Measurements from ENCODE around the gene LCE3D.
"Not testable (repeated sequence)": the region's sequence is repeated elsewhere in the genome, so short reads cannot be mapped to it uniquely, and the experiment has no call there.

LCE3D gene

GRCh38 chr1:152580433-152580832, at the start of gene LCE3D:
LCE3D (minus strand) TSS chr1:152580516; CDS start chr1:152579936, 580 bp downstream.
- no peak for DNase-seq

GRCh38 chr1:152626744-152627143, 46.4 kb upstream of the LCE3D start:
- no peak for DNase-seq

GRCh38 chr1:152623203-152623844, 43.0 kb upstream of the LCE3D start:
- no peak for DNase-seq

GRCh38 chr1:152622803-152623202, 42.5 kb upstream of the LCE3D start, which contains the start of gene LCE3A:
LCE3A (minus strand) TSS chr1:152623103; CDS start chr1:152623103, 0 bp downstream.
- no peak for DNase-seq

- DNase-seq, result no peak
Observed at GRCh38 chr1:152621993-152622392, 41.7 kb upstream of the LCE3D start.

GRCh38 chr1:152613511-152613910, 33.2 kb upstream of the LCE3D start, which contains the start of gene LCE3B:
LCE3B (plus strand) TSS chr1:152613811; CDS start chr1:152613811, 0 bp downstream.
- no peak for DNase-seq

GRCh38 chr1:152599934-152600333, 19.6 kb upstream of the LCE3D start, which contains the start of gene LCE3C:
LCE3C (plus strand) TSS chr1:152600234; CDS start chr1:152600732, 498 bp downstream.
- DNase-seq, result no peak

- no peak for DNase-seq
Observed at GRCh38 chr1:152596986-152597385, 16.7 kb upstream of the LCE3D start.

GRCh38 chr1:152585586-152585985, 5.3 kb upstream of the LCE3D start:
- no peak for DNase-seq

GRCh38 chr1:152582647-152583046, 2.3 kb upstream of the LCE3D start:
- DNase-seq, result no peak

GRCh38 chr1:152579526-152579925, 790 bp downstream of the LCE3D start:
- not testable (repeated sequence) for DNase-seq

- DNase-seq, result no peak
Observed at GRCh38 chr1:152577168-152577567, 3.1 kb downstream of the LCE3D start.

- no peak for DNase-seq
Observed at GRCh38 chr1:152566681-152567080, 13.6 kb downstream of the LCE3D start, which contains the start of gene LCE3E. LCE3E (minus strand) TSS chr1:152566780; CDS start chr1:152566208, 572 bp downstream.

- DNase-seq, result no peak
Observed at GRCh38 chr1:152565535-152566215, 14.6 kb downstream of the LCE3D start.

GRCh38 chr1:152565115-152565514, 15.2 kb downstream of the LCE3D start:
- DNase-seq, result no peak

- not testable (repeated sequence) for DNase-seq
Observed at GRCh38 chr1:152548358-152548757, 32.0 kb downstream of the LCE3D start.

- DNase-seq, result peak; percentile 3 to 7
Observed at GRCh38 chr1:152546704-152547103, 33.6 kb downstream of the LCE3D start.

- DNase-seq, result no peak
Observed at GRCh38 chr1:152543820-152544219, 36.5 kb downstream of the LCE3D start.

- DNase-seq, result no peak
Observed at GRCh38 chr1:152539901-152540300, 40.4 kb downstream of the LCE3D start.

- DNase-seq, result no peak
Observed at GRCh38 chr1:152537496-152537895, 42.8 kb downstream of the LCE3D start.

- no peak for DNase-seq
Observed at GRCh38 chr1:152535774-152536173, 44.5 kb downstream of the LCE3D start.

GRCh38 chr1:152533327-152533938, 46.9 kb downstream of the LCE3D start:
- peak; percentile 25 to 83 for DNase-seq
